HepG2 (cell line): Measurements from ENCODE around the gene COPS4. TPM values are rescaled to one million over a fixed set of nuclear protein-coding genes. Genes with fewer than 3 reads are reported as not detected.

Source experiments
- ATAC-seq: fragments of 200-7000 bp; cut with Tn5 transposase; 3 replicates; pipeline ENCODE4 v1.9.1; 2020; ENCODE audit warnings: mild to moderate bottlenecking, moderate library complexity
- BruUV-seq: library from RNA; stranded (reverse); fragments of 400-500 nt; replicated peaks from 2 replicates; lab custom pipeline; 2021; lab: Mats Ljungman, UMichigan
- CTCF ChIA-PET: fragments of 300-600 bp; formaldehyde crosslinking; extraction: SDS; loops from one replicate; lab custom pipeline; 2021; ENCODE audit warnings: low total read pairs, inconsistent platforms, low intra/inter-chr PET ratio; lab: Yijun Ruan, JAX
- POLR2A ChIA-PET: fragments of 350-600 bp; sonication (Branson Sonifier 250); formaldehyde crosslinking; loops from one replicate; lab custom pipeline; 2020; ENCODE audit warnings: antibody characterized with exemption, inconsistent platforms; lab: Yijun Ruan, JAX
- DNase-seq: peaks from one replicate; pipeline ENCODE4 v3.0.0-alpha.2; 2015; ENCODE audit warnings: low spot score
- FAIRE-seq: peaks from 3 replicates; lab custom pipeline; 2011; peaks lifted over from hg19 to GRCh38; lab: Jason Lieb, UNC
- H2AFZ ChIP-seq: one replicate; pipeline ENCODE4 v1.6.1; 2011; ENCODE audit warnings: low read length, inconsistent platforms
- H3K27ac ChIP-seq: fragments of 300-600 bp; 3 replicates; pipeline ENCODE4 v1.8.0; 2011; ENCODE audit warnings: mixed run types, mild to moderate bottlenecking, mixed read lengths, low read length, inconsistent platforms; ENCODE audit not compliant: insufficient read depth; ENCODE audit errors: extremely low read length
- H3K27me3 ChIP-seq, 2 experiments: fragments of 200-600 bp in 1 of 2; 2 replicates in 1 of 2; 3 replicates in 1 of 2; pipeline versions ENCODE4 v1.6.0 to v1.8.0; 2011; ENCODE audit warnings: low read length in 2 of 2, mild to moderate bottlenecking in 2 of 2, moderate library complexity in 2 of 2, inconsistent platforms in 1 of 2; ENCODE audit not compliant: insufficient read depth in 2 of 2, control insufficient read depth in 1 of 2
- H3K36me3 ChIP-seq, 2 experiments: fragments of 200-600 bp in 1 of 2; replicated peaks in 1 of 2; 2 replicates in 1 of 2; 3 replicates in 1 of 2; pipeline versions ENCODE4 v1.5.1 to v1.8.0; 2011; ENCODE audit warnings: low read length in 2 of 2, inconsistent platforms in 1 of 2; ENCODE audit not compliant: insufficient read depth in 2 of 2, control insufficient read depth in 1 of 2
- H3K4me1 ChIP-seq: 2 replicates; pipeline ENCODE4 v1.5.1; 2012; ENCODE audit warnings: low read length, inconsistent platforms; ENCODE audit not compliant: insufficient read depth
- H3K4me2 ChIP-seq: 2 replicates; pipeline ENCODE4 v1.6.0; 2011; ENCODE audit warnings: low read depth, low read length, inconsistent platforms
- H3K4me3 ChIP-seq, 3 experiments: fragments of 200-600 bp in 1 of 3; sonication (generic), shearing (Covaris generic) in 1 of 3; replicated peaks in 1 of 3; 2 replicates each; pipeline ENCODE4 v1.5.1; 2011 to 2016; ENCODE audit warnings: low read length in 3 of 3, inconsistent platforms in 2 of 3, low read depth in 2 of 3, mild to moderate bottlenecking in 2 of 3, control low read depth in 1 of 3, mixed read lengths in 1 of 3; ENCODE audit not compliant: insufficient read depth in 1 of 3
- H3K79me2 ChIP-seq: one replicate; pipeline ENCODE4 v1.6.1; 2011; ENCODE audit warnings: low read length, inconsistent platforms; ENCODE audit not compliant: insufficient read depth
- H3K9ac ChIP-seq: 2 replicates; pipeline ENCODE4 v1.6.0; 2011; ENCODE audit warnings: mild to moderate bottlenecking, low read depth, low read length, inconsistent platforms; ENCODE audit not compliant: insufficient read depth
- H3K9me3 ChIP-seq: 2 replicates; pipeline ENCODE4 v1.5.1; 2012; ENCODE audit warnings: mild to moderate bottlenecking, low read length
- H4K20me1 ChIP-seq: 2 replicates; pipeline ENCODE4 v1.6.0; 2011; ENCODE audit warnings: inconsistent platforms, mild to moderate bottlenecking, low read length, moderate library complexity; ENCODE audit not compliant: insufficient read depth
- CTCF ChIP-seq: sonication (generic); formaldehyde crosslinking; IDR thresholded peaks from 2 replicates; pipeline ENCODE4 v1.5.0; 2020; ENCODE audit warnings: mild to moderate bottlenecking, missing genetic modification reagents, moderate library complexity
- GABPA ChIP-seq, 2 experiments: IDR thresholded peaks; 2 replicates each; pipeline ENCODE4 v1.6.1; 2011 to 2016; ENCODE audit warnings: low read depth in 2 of 2, low read length in 1 of 2, missing biosample characterization in 1 of 2, missing genetic modification characterization in 1 of 2
- GABPB1 ChIP-seq: IDR thresholded peaks from 2 replicates; pipeline ENCODE4 v1.6.1; 2016; ENCODE audit warnings: mild to moderate bottlenecking, missing genetic modification reagents, moderate library complexity, missing compliant biosample characterization
- HNRNPK ChIP-seq: fragments of 200-400 bp; formaldehyde crosslinking; IDR thresholded peaks from 2 replicates; pipeline ENCODE4 v1.6.1; 2018; ENCODE audit warnings: low read length, low read depth, moderate library complexity, mild to moderate bottlenecking; ENCODE audit not compliant: poor library complexity, severe bottlenecking
- ISX ChIP-seq: sonication (generic); formaldehyde crosslinking; conservative IDR thresholded peaks from 2 replicates; pipeline ENCODE4 v1.5.0; 2020; ENCODE audit warnings: missing genetic modification reagents
- MAX ChIP-seq: IDR thresholded peaks from 2 replicates; pipeline ENCODE4 v1.6.1; 2012; ENCODE audit warnings: inconsistent platforms
- PAF1 ChIP-seq: IDR thresholded peaks from 2 replicates; pipeline ENCODE4 v1.6.1; 2016; ENCODE audit warnings: missing genetic modification reagents, missing compliant biosample characterization
- PREB ChIP-seq: sonication (generic); formaldehyde crosslinking; IDR thresholded peaks from 2 replicates; pipeline ENCODE4 v1.4.0; 2020; ENCODE audit warnings: missing genetic modification reagents
- STAG1 ChIP-seq: sonication (generic); formaldehyde crosslinking; IDR thresholded peaks from 2 replicates; pipeline ENCODE4 v1.4.0; 2020; ENCODE audit warnings: missing genetic modification reagents
- ZBTB38 ChIP-seq: sonication (generic); formaldehyde crosslinking; IDR thresholded peaks from 2 replicates; pipeline ENCODE4 v1.5.1; 2020; ENCODE audit warnings: mild to moderate bottlenecking, missing genetic modification reagents
- ZNF737 ChIP-seq: sonication (generic); formaldehyde crosslinking; IDR thresholded peaks from 2 replicates; pipeline ENCODE4 v1.5.0; 2020; ENCODE audit warnings: missing genetic modification reagents, mild to moderate bottlenecking, borderline replicate concordance
- WGBS: methylation state at CpG from one replicate; pipeline ENCODE4 v1.1.6; 2017; ENCODE audit warnings: low lambda C conversion rate; 5-methylcytosine and 5-hydroxymethylcytosine counted together
- in situ Hi-C: cut with HindIII; loops from 2 replicates; pipeline ENCODE4 v1.10.0; 2017; ENCODE audit warnings: low pct_unique_long_range_greater_than_20kb; ENCODE audit not compliant: extremely low pct_ligation_motif_present
- intact Hi-C: fragments of 100-400 bp; cut with micrococcal nuclease; formaldehyde crosslinking; loops from one replicate; pipeline ENCODE4 v1.10.0; 2022; ENCODE audit not compliant: unreplicated experiment
- polyA plus RNA-seq, 8 experiments: library from polyadenylated mRNA; depleted of rRNA in 3 of 8; stranded (reverse) in 7 of 8; unstranded in 1 of 8; fragments of >200 nt; fragmentation: Illumina TruSeq in 4 of 8; extraction: Trizol in 4 of 8; gene quantifications; 2 replicates each; pipeline versions ENCODE4 v1.2.1 to v1.2.3, GENCODE V29; 2011 to 2016; ENCODE audit warnings: low read depth in 4 of 8, missing spikeins in 1 of 8, mixed read lengths in 1 of 8; ENCODE audit not compliant: insufficient read depth in 1 of 8
- total RNA-seq, 5 experiments: library from RNA; depleted of rRNA; stranded (reverse); fragments of >200 nt; fragmentation: Illumina TruSeq; extraction: Trizol; gene quantifications; 2 replicates each; pipeline ENCODE4 v1.2.3, GENCODE V29; 2016; ENCODE audit warnings: low read depth in 1 of 5
- TF ChIP-seq, protein P1 (sequence below): sonication (generic); formaldehyde crosslinking; IDR thresholded peaks from 2 replicates; pipeline ENCODE4 v1.4.0; 2020; ENCODE audit warnings: missing genetic modification reagents
- TF ChIP-seq, protein P2 (sequence below): sonication (generic); formaldehyde crosslinking; IDR thresholded peaks from 2 replicates; pipeline ENCODE4 v1.4.0; 2020; ENCODE audit warnings: missing genetic modification reagents, mild to moderate bottlenecking, borderline replicate concordance

Gene COPS4
- total and polyA plus RNA-seq, 2 of the 13 experiments (the other 11 are each of a cell fraction or from before 2014, with no cell fraction given), result 28.8 to 52.5 TPM

DNA sequence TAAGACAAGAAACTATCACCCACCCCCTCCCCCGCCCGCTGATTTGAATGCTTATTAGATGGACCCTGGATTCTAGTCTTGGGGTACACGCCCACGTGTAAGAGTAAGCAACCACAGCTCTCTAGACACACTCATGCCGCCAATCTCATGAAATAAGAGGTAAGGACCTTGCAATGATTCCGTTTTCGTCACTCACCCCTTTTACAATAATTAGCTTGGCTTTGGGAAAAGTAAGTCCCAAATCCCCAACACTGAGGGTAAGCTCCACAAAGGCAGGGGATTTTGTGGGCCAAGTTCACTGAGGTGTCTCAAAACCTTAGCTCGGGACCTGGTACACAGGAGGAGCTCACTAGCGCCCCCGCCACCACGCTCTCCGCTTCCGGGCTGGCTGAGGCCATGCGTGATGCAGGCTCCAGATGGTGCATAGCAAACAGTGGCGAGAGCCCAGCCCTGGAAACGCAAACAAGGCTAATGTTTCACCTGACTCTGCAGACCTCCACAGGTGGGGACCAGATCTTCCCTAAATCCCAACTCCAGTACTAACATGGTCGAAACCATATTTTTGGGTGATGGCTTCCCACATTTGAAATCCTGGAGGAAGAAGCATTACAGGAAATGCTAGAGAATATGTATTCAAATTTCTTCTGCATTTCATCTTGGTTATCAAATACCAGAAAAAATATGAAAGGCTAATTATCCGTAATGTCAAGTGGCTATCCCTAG lies 75.4 kb downstream of the COPS4 start:
- CTCF ChIA-PET, result no interaction called here
- Histone ChIP-seq H3K4me1 (peaks cover 34% of the 10 kb centered on the region), H3K9me3 (no peaks in the 10 kb centered on the region), H4K20me1 (peaks cover 3% of the 10 kb centered on the region; the same call in 1 of the 2 replicates), H3K4me3 (no peak overlapping the region; a peak in 1 of 6 replicates), H3K79me2 (peaks cover 50% of the 10 kb centered on the region), H3K36me3 (peaks cover 1 to 9% of the 10 kb centered on the region in 2 experiments; a peak in 4 of 5 replicates), H3K27ac (no peak overlapping the region), H3K9ac (no peak overlapping the region), H2AFZ (no peak overlapping the region), H3K4me2 (peak overlapping the region; percentile 19; the same call in 1 of the 2 replicates), H3K27me3 (no peaks in the 10 kb centered on the region)
- in situ Hi-C loops (no loop called here), intact Hi-C loops (no loop called here)
- BruUV-seq, result no TSS peak
- peak; percentile 2 for DNase-seq
- POLR2A ChIA-PET, result no interaction called here
- peak; percentile 47 for ATAC-seq
- 91% methylated on average over 18 of the region's 18 CpGs for WGBS
- FAIRE-seq, result no peak
- peak; percentile 87 for TF ChIP-seq ZBTB38 (CRISPR knock-in tag)
- TF ChIP-seq GABPA (IDR thresholded peaks at IDR 0.05; ENCODE audit: low read depth, low read length), result no peak
- peak; percentile 44; the same call in 1 of the 2 replicates for TF ChIP-seq GABPA (CRISPR knock-in tag; IDR thresholded peaks at IDR 0.05; ENCODE audit: low read depth)
- 0 out of 2 replicates have a peak, but pooled peaks have one; percentile 8 for TF ChIP-seq MAX
- TF ChIP-seq ZNF737 (CRISPR knock-in tag), result no peak
- TF ChIP-seq PREB (CRISPR knock-in tag), result no peak
- TF ChIP-seq CTCF (CRISPR knock-in tag), result peak; percentile 53
- TF ChIP-seq, protein P1, sequence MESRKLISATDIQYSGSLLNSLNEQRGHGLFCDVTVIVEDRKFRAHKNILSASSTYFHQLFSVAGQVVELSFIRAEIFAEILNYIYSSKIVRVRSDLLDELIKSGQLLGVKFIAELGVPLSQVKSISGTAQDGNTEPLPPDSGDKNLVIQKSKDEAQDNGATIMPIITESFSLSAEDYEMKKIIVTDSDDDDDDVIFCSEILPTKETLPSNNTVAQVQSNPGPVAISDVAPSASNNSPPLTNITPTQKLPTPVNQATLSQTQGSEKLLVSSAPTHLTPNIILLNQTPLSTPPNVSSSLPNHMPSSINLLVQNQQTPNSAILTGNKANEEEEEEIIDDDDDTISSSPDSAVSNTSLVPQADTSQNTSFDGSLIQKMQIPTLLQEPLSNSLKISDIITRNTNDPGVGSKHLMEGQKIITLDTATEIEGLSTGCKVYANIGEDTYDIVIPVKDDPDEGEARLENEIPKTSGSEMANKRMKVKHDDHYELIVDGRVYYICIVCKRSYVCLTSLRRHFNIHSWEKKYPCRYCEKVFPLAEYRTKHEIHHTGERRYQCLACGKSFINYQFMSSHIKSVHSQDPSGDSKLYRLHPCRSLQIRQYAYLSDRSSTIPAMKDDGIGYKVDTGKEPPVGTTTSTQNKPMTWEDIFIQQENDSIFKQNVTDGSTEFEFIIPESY (CRISPR knock-in tag), result peak; percentile 93
- TF ChIP-seq GABPB1 (CRISPR knock-in tag), result 0 out of 2 replicates have a peak, but pooled peaks have one; percentile 27
- no peak for TF ChIP-seq ISX
- TF ChIP-seq HNRNPK, result no peak
- TF ChIP-seq, protein P2, sequence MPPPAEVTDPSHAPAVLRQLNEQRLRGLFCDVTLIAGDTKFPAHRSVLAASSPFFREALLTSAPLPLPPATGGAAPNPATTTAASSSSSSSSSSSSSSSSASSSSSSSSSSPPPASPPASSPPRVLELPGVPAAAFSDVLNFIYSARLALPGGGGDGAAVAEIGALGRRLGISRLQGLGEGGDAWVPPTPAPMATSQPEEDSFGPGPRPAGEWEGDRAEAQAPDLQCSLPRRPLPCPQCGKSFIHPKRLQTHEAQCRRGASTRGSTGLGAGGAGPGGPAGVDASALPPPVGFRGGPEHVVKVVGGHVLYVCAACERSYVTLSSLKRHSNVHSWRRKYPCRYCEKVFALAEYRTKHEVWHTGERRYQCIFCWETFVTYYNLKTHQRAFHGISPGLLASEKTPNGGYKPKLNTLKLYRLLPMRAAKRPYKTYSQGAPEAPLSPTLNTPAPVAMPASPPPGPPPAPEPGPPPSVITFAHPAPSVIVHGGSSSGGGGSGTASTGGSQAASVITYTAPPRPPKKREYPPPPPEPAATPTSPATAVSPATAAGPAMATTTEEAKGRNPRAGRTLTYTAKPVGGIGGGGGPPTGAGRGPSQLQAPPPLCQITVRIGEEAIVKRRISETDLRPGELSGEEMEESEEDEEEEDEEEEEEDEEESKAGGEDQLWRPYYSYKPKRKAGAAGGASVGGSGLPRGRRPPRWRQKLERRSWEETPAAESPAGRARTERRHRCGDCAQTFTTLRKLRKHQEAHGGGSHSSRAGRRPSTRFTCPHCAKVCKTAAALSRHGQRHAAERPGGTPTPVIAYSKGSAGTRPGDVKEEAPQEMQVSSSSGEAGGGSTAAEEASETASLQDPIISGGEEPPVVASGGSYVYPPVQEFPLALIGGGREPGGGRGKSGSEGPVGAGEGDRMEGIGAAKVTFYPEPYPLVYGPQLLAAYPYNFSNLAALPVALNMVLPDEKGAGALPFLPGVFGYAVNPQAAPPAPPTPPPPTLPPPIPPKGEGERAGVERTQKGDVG (CRISPR knock-in tag), result peak; percentile 53; the same call in 1 of the 2 replicates
- TF ChIP-seq PAF1 (CRISPR knock-in tag), result no peak
- TF ChIP-seq STAG1, result 0 out of 2 replicates have a peak, but pooled peaks have one; percentile 17
